HepG2 (cell line): ENCODE data around the gene DHRS1. TPM values are rescaled to one million over a fixed set of nuclear protein-coding genes. Genes with fewer than 3 reads are reported as not detected.

Experiments used
- ATAC-seq: fragments of 200-7000 bp; cut with Tn5 transposase; 3 replicates; pipeline ENCODE4 v1.9.1; 2020; ENCODE audit warnings: mild to moderate bottlenecking, moderate library complexity
- BruUV-seq: library from RNA; stranded (reverse); fragments of 400-500 nt; replicated peaks from 2 replicates; lab custom pipeline; 2021; lab: Mats Ljungman, UMichigan
- CTCF ChIA-PET: fragments of 300-600 bp; formaldehyde crosslinking; extraction: SDS; loops from one replicate; lab custom pipeline; 2021; ENCODE audit warnings: low total read pairs, inconsistent platforms, low intra/inter-chr PET ratio; lab: Yijun Ruan, JAX
- POLR2A ChIA-PET: fragments of 350-600 bp; sonication (Branson Sonifier 250); formaldehyde crosslinking; loops from one replicate; lab custom pipeline; 2020; ENCODE audit warnings: antibody characterized with exemption, inconsistent platforms; lab: Yijun Ruan, JAX
- DNase-seq: peaks from one replicate; pipeline ENCODE4 v3.0.0-alpha.2; 2015; ENCODE audit warnings: low spot score
- FAIRE-seq: peaks from 3 replicates; lab custom pipeline; 2011; peaks lifted over from hg19 to GRCh38; lab: Jason Lieb, UNC
- H2AFZ ChIP-seq: one replicate; pipeline ENCODE4 v1.6.1; 2011; ENCODE audit warnings: low read length, inconsistent platforms
- H3K27ac ChIP-seq: fragments of 300-600 bp; 3 replicates; pipeline ENCODE4 v1.8.0; 2011; ENCODE audit warnings: mixed run types, mild to moderate bottlenecking, mixed read lengths, low read length, inconsistent platforms; ENCODE audit not compliant: insufficient read depth; ENCODE audit errors: extremely low read length
- H3K27me3 ChIP-seq, 2 experiments: fragments of 200-600 bp in 1 of 2; 2 replicates in 1 of 2; 3 replicates in 1 of 2; pipeline versions ENCODE4 v1.6.0 to v1.8.0; 2011; ENCODE audit warnings: low read length in 2 of 2, mild to moderate bottlenecking in 2 of 2, moderate library complexity in 2 of 2, inconsistent platforms in 1 of 2; ENCODE audit not compliant: insufficient read depth in 2 of 2, control insufficient read depth in 1 of 2
- H3K36me3 ChIP-seq, 2 experiments: fragments of 200-600 bp in 1 of 2; replicated peaks in 1 of 2; 2 replicates in 1 of 2; 3 replicates in 1 of 2; pipeline versions ENCODE4 v1.5.1 to v1.8.0; 2011; ENCODE audit warnings: low read length in 2 of 2, inconsistent platforms in 1 of 2; ENCODE audit not compliant: insufficient read depth in 2 of 2, control insufficient read depth in 1 of 2
- H3K4me1 ChIP-seq: 2 replicates; pipeline ENCODE4 v1.5.1; 2012; ENCODE audit warnings: low read length, inconsistent platforms; ENCODE audit not compliant: insufficient read depth
- H3K4me2 ChIP-seq: 2 replicates; pipeline ENCODE4 v1.6.0; 2011; ENCODE audit warnings: low read depth, low read length, inconsistent platforms
- H3K4me3 ChIP-seq, 3 experiments: fragments of 200-600 bp in 1 of 3; sonication (generic), shearing (Covaris generic) in 1 of 3; replicated peaks in 1 of 3; 2 replicates each; pipeline ENCODE4 v1.5.1; 2011 to 2016; ENCODE audit warnings: low read length in 3 of 3, inconsistent platforms in 2 of 3, low read depth in 2 of 3, mild to moderate bottlenecking in 2 of 3, control low read depth in 1 of 3, mixed read lengths in 1 of 3; ENCODE audit not compliant: insufficient read depth in 1 of 3
- H3K79me2 ChIP-seq: one replicate; pipeline ENCODE4 v1.6.1; 2011; ENCODE audit warnings: low read length, inconsistent platforms; ENCODE audit not compliant: insufficient read depth
- H3K9ac ChIP-seq: 2 replicates; pipeline ENCODE4 v1.6.0; 2011; ENCODE audit warnings: mild to moderate bottlenecking, low read depth, low read length, inconsistent platforms; ENCODE audit not compliant: insufficient read depth
- H3K9me3 ChIP-seq: 2 replicates; pipeline ENCODE4 v1.5.1; 2012; ENCODE audit warnings: mild to moderate bottlenecking, low read length
- H4K20me1 ChIP-seq: 2 replicates; pipeline ENCODE4 v1.6.0; 2011; ENCODE audit warnings: inconsistent platforms, mild to moderate bottlenecking, low read length, moderate library complexity; ENCODE audit not compliant: insufficient read depth
- ARID5B ChIP-seq: IDR thresholded peaks from 2 replicates; pipeline ENCODE4 v1.4.0; 2020; ENCODE audit warnings: mild to moderate bottlenecking, missing genetic modification reagents
- EP300 ChIP-seq, 3 experiments: sonication (generic) in 1 of 3; formaldehyde crosslinking in 1 of 3; IDR thresholded peaks; 2 replicates each; pipeline versions ENCODE4 v1.5.1 to v1.6.1; 2011 to 2020; ENCODE audit warnings: low read depth in 2 of 3, low read length in 2 of 3, borderline replicate concordance in 1 of 3, improper control_type of control experiment in 1 of 3, mild to moderate bottlenecking in 1 of 3, missing genetic modification reagents in 1 of 3, moderate library complexity in 1 of 3
- ETV5 ChIP-seq: IDR thresholded peaks from 2 replicates; pipeline ENCODE4 v1.6.1; 2018; ENCODE audit warnings: missing biosample characterization, missing genetic modification reagents, inconsistent platforms, borderline replicate concordance
- ETV6 ChIP-seq: sonication (generic); formaldehyde crosslinking; conservative IDR thresholded peaks from 2 replicates; pipeline ENCODE4 v1.4.0; 2020; ENCODE audit warnings: missing genetic modification reagents
- MATR3 ChIP-seq: sonication (generic); formaldehyde crosslinking; IDR thresholded peaks from 2 replicates; pipeline ENCODE4 v1.4.0; 2020; ENCODE audit warnings: missing genetic modification reagents
- NFE2L2 ChIP-seq: fragments of 150-350 bp; IDR thresholded peaks from 2 replicates; pipeline ENCODE4 v1.6.1; 2014; ENCODE audit warnings: low read length
- PAF1 ChIP-seq: IDR thresholded peaks from 2 replicates; pipeline ENCODE4 v1.6.1; 2016; ENCODE audit warnings: missing genetic modification reagents, missing compliant biosample characterization
- PRDM10 ChIP-seq: sonication (generic); formaldehyde crosslinking; IDR thresholded peaks from 2 replicates; pipeline ENCODE4 v1.4.0; 2020; ENCODE audit warnings: low read depth, missing genetic modification reagents
- TEAD3 ChIP-seq: optimal IDR thresholded peaks from 2 replicates; pipeline ENCODE3; 2016; ENCODE audit warnings: borderline replicate concordance
- ZBTB21 ChIP-seq: sonication (generic); formaldehyde crosslinking; IDR thresholded peaks from 2 replicates; pipeline ENCODE4 v1.4.0; 2020; ENCODE audit warnings: missing genetic modification reagents
- ZFP90 ChIP-seq: sonication (generic); formaldehyde crosslinking; IDR thresholded peaks from 2 replicates; pipeline ENCODE4 v1.8.0; 2022; ENCODE audit warnings: missing genetic modification reagents, mild to moderate bottlenecking, inconsistent platforms, borderline replicate concordance
- ZNF484 ChIP-seq: sonication (generic); formaldehyde crosslinking; IDR thresholded peaks from 2 replicates; pipeline ENCODE4 v1.5.1; 2020; ENCODE audit warnings: mild to moderate bottlenecking, low read depth, missing genetic modification reagents, borderline replicate concordance
- WGBS: methylation state at CpG from one replicate; pipeline ENCODE4 v1.1.6; 2017; ENCODE audit warnings: low lambda C conversion rate; 5-methylcytosine and 5-hydroxymethylcytosine counted together
- in situ Hi-C: cut with HindIII; loops from 2 replicates; pipeline ENCODE4 v1.10.0; 2017; ENCODE audit warnings: low pct_unique_long_range_greater_than_20kb; ENCODE audit not compliant: extremely low pct_ligation_motif_present
- intact Hi-C: fragments of 100-400 bp; cut with micrococcal nuclease; formaldehyde crosslinking; loops from one replicate; pipeline ENCODE4 v1.10.0; 2022; ENCODE audit not compliant: unreplicated experiment
- polyA plus RNA-seq, 8 experiments: library from polyadenylated mRNA; depleted of rRNA in 3 of 8; stranded (reverse) in 7 of 8; unstranded in 1 of 8; fragments of >200 nt; fragmentation: Illumina TruSeq in 4 of 8; extraction: Trizol in 4 of 8; gene quantifications; 2 replicates each; pipeline versions ENCODE4 v1.2.1 to v1.2.3, GENCODE V29; 2011 to 2016; ENCODE audit warnings: low read depth in 4 of 8, missing spikeins in 1 of 8, mixed read lengths in 1 of 8; ENCODE audit not compliant: insufficient read depth in 1 of 8
- total RNA-seq, 5 experiments: library from RNA; depleted of rRNA; stranded (reverse); fragments of >200 nt; fragmentation: Illumina TruSeq; extraction: Trizol; gene quantifications; 2 replicates each; pipeline ENCODE4 v1.2.3, GENCODE V29; 2016; ENCODE audit warnings: low read depth in 1 of 5
- TF ChIP-seq, protein P1 (sequence below): sonication (generic); formaldehyde crosslinking; IDR thresholded peaks from 2 replicates; pipeline ENCODE4 v1.8.0; 2022; ENCODE audit warnings: mild to moderate bottlenecking, missing genetic modification reagents, moderate library complexity
- TF ChIP-seq, protein P2 (sequence below): sonication (generic); formaldehyde crosslinking; IDR thresholded peaks from 2 replicates; pipeline ENCODE4 v1.8.1; 2023; ENCODE audit warnings: mild to moderate bottlenecking, missing genetic modification reagents

DHRS1 gene
- total and polyA plus RNA-seq, 2 of the 13 experiments (the other 11 are each of a cell fraction or from before 2014, with no cell fraction given): 49.8 to 60.8 TPM

- Histone ChIP-seq H3K4me2 (no peak overlapping the region), H2AFZ (no peak overlapping the region), H3K4me3 (no peak overlapping the region), H4K20me1 (no peaks in the 10 kb centered on the region), H3K27ac (no peak overlapping the region), H3K27me3 (peaks cover 3 to 23% of the 10 kb centered on the region in 2 experiments; a peak in 3 of 5 replicates), H3K9ac (no peak overlapping the region), H3K79me2 (no peaks in the 10 kb centered on the region), H3K4me1 (peaks cover 50% of the 10 kb centered on the region), H3K36me3 (0 out of 5 replicates have a peak, but pooled peaks cover 0 to 1% of the 10 kb centered on the region in 2 experiments), H3K9me3 (no peaks in the 10 kb centered on the region)
- DNase-seq (no peak), ATAC-seq (no peak), FAIRE-seq (no peak)
- intact Hi-C loops: no loop called here
- BruUV-seq: no TSS peak
- TF ChIP-seq PAF1 (CRISPR knock-in tag): peak; percentile 81
- no peak for TF ChIP-seq ZFP90 (CRISPR knock-in tag)
- TF ChIP-seq NFE2L2: peak; percentile 3; the same call in 1 of the 2 replicates
- 0 out of 2 replicates have a peak, but pooled peaks have one; percentile 28 for TF ChIP-seq MATR3
- 0 out of 2 replicates have a peak, but pooled peaks have one; percentile 10 for TF ChIP-seq ETV5 (CRISPR knock-in tag)
- peak; percentile 27 for TF ChIP-seq TEAD3 (CRISPR knock-in tag)
- peak; percentile 46; the same call in 1 of the 2 replicates for TF ChIP-seq ETV6 (CRISPR knock-in tag)
- no peak for TF ChIP-seq ARID5B
- no peak for TF ChIP-seq PRDM10 (CRISPR knock-in tag)
- TF ChIP-seq, protein P1, sequence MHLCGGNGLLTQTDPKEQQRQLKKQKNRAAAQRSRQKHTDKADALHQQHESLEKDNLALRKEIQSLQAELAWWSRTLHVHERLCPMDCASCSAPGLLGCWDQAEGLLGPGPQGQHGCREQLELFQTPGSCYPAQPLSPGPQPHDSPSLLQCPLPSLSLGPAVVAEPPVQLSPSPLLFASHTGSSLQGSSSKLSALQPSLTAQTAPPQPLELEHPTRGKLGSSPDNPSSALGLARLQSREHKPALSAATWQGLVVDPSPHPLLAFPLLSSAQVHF (CRISPR knock-in tag): no peak
- TF ChIP-seq, protein P2, sequence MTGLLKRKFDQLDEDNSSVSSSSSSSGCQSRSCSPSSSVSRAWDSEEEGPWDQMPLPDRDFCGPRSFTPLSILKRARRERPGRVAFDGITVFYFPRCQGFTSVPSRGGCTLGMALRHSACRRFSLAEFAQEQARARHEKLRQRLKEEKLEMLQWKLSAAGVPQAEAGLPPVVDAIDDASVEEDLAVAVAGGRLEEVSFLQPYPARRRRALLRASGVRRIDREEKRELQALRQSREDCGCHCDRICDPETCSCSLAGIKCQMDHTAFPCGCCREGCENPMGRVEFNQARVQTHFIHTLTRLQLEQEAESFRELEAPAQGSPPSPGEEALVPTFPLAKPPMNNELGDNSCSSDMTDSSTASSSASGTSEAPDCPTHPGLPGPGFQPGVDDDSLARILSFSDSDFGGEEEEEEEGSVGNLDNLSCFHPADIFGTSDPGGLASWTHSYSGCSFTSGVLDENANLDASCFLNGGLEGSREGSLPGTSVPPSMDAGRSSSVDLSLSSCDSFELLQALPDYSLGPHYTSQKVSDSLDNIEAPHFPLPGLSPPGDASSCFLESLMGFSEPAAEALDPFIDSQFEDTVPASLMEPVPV (CRISPR knock-in tag): no peak
- TF ChIP-seq ZBTB21 (CRISPR knock-in tag): peak; percentile 21; the same call in 1 of the 2 replicates
- TF ChIP-seq EP300 (IDR thresholded peaks at IDR 0.05; ENCODE audit: low read depth in 2 of 2, low read length in 2 of 2): no peak
- peak; percentile 47; the same call in 1 of the 2 replicates for TF ChIP-seq EP300 (CRISPR knock-in tag; IDR thresholded peaks at IDR 0.05; ENCODE audit: borderline replicate concordance)
- no peak for TF ChIP-seq ZNF484 (CRISPR knock-in tag)
- in situ Hi-C loops: no loop called here
- ChIA-PET POLR2A (interaction anchor here (1.4 to 9.3 kb wide), 3 partner anchors 15 to 71 kb away, joined by 11 to 213 read pairs (median 25); partner anchors contain the start of genes DHRS1, NOP9, RABGGTA and TINF2), CTCF (no interaction called here)
- WGBS: 87% methylated on average over 2 of the region's 2 CpGs
These were observed 14.3 kb upstream of the DHRS1 start for GRCh38 chr14:24313913-24314312.
